HL-60/S4 treated with phorbol 12-myristate 13-acetate at 8.2 ng/mL for 4 days and 3 days (cell line): ENCODE results near the gene EPB41L2.

ENCODE experiments used
- in situ Hi-C: fragments of 300-500 bp; cut with MboI; formaldehyde crosslinking; loops from 2 replicates; pipeline ENCODE4 v1.15.0; 2022; ENCODE audit warnings: low sequenced_read_pairs

Gene EPB41L2

DNA sequence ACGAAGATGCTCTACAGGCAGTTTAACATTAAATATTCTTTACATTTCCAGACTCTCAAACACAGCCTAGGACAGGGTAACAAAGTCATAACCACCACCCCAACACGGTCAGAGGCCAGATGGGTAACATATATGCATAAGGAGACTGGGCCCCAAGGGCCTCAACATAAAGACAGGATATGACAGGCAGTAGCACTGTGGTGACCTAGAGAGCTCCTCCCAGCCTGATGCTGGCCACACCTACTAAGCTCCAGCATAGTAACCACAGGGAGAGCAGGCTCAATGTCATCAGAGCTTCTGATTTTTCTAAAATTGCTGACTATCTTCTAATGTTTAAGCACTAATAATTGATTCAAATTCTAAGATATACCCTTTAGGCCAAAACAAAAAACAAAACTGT, 214.1 kb downstream of the EPB41L2 start:
- in situ Hi-C loops: no loop called here

DNA sequence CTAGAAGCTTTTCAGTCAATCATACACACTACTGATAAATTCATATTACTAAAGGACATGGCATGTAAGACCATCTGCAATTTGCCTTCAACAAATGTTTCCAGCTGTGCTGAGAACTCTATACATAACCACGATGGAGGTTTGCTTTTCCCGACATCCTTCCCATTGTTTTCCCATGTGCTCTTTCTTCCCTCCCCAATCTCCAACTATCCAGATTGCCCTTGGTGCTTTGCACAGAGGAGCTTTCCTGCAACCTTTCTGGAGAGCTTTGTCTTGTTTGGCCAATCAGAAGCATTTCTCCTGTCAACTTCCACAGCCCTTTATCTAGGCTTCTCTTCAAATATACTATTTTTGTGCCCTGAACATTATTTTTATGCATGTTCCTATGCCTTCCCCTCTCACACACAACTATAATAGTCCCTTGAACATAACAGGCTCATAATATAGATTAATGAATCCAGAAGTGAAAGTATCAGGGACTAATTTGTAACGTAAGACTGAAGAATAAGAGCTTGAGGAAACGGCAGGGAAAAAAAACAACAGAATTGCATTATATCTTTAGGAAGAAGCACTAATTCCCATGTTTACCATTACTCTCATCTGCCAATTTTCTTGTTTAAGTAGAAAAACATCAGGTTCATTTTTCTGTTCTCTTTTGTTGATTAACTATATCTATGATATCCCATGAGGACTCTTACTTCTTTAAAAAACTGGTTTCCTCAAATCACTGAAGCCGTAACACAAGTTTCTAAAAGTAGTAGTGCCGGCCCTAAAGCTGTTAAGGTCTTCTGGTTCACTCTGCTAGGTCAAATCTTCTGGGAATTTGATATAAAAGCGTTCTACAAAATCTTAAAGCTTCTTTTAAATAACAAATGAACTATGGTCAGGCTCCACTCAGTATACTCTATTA, 215.8 kb downstream of the EPB41L2 start:
- in situ Hi-C loops: no loop called here

DNA sequence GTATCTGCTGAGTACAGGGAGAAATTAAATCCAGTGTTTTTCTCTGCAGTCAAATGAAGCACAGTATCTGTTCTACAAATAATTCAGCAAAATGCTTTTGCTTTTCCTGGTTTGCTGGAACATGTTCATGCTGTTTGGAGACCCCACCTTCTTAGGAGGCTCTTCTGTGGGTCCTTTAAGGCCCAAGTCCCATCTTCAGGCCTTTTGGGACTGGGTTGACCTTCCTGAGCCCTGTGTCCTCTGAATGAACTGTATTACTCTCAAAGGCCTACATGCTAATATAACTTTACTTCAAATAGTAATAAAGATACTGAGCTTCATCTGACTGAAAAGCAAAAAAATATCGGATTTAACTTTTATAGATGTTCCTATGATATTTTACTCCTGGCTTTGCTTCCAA, 216.5 kb downstream of the EPB41L2 start:
- in situ Hi-C loops: no loop called here

DNA sequence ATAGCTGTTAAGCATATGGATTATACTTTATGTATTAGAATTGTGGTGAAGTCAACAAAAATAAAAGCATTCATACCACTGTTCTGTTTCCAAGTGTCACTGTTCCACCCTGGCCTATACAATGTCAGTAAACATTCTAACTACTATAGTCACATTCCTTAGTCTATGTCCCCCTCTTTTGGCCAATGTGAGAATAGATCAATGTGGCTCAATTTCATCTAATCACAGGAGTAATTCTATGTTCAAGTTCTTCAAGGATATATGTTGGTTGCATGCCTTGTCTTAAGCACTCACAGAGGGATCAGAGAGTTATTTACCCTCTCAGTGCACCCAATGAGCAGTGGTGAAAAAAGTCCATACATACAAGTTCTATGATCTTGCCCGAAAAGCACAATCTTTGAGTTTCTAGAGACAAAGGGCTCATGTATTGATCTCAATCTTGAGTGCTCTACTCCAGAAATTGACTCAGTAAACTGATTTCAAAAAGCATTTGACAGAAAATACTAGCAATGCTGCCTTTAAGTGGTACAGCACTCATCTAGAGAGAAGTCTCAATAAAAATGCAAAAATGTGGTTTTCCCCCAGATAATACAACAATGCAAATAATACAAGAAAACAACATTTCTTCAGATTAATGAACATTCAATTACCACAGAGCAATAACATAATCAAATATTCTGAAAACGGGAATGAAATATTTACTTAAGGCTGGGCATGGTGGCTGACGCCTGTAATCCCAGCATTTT, 219.3 kb downstream of the EPB41L2 start:
- in situ Hi-C loops: no loop called here

DNA sequence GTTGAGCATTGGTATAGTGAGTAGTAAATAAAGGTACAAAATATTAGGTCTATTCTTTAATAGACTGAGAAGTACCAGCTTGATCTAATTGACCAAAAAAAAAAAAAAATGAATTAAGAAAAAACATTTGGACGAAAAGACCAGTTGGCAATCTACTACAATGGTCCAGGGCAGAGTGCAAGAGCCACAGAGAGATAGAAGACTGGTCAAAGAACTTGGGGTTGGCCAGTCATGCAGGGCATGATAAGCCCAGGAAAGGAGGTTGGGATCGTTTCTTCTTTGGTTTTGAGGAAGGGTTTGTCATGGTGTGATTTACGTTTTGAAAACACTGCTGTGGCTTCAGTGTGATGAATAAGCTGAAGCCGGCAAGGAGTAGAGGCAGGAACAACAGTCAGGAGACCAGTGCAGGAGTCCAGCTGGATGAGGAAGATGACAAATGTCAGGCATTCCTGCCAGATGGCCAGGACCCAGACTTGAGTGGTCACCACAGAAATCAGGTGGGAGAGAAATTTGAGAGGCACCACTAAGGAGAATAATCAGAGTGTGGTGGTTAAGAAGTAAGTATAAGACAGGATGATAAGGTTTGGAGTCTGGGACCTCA, 221.8 kb downstream of the EPB41L2 start:
- in situ Hi-C loops: no loop called here

DNA sequence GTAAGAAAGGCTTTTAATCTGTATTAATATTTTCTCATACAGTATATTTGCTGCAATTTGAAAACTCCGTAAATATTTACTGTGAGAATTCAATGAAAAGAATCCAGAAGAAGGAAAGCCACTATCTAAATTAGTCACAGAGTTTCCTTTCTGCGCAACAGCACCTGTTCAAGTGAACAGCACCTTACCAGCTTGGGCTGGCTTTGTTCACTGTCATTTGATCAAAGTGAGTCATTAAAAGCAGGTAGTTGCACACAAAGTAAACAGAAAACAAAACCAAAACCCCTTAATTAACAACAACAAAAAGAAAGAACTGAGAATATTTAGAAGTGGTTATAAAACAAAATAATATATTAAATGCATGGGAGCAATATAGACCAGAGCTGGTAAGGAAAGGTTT, 223.0 kb downstream of the EPB41L2 start:
- in situ Hi-C loops: no loop called here

DNA sequence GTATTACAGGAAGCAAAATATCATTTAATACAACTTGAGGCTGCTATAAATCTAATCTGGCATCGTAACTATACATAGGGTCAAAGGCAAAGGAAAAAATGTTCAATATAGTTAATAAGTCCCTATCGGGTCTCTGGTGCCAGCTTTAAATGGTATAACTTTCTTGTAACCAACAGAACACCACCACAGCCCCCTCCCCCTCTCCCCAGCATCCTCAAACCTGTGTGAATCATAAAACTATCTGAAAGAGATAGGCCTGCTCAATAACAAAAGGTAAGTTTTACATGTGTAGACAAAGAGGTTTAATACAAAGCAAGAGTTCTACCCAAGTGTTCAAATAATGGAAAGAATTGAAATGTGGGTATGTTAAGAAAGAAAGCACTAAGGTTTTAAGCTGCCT, 223.7 kb downstream of the EPB41L2 start:
- in situ Hi-C loops: no loop called here

DNA sequence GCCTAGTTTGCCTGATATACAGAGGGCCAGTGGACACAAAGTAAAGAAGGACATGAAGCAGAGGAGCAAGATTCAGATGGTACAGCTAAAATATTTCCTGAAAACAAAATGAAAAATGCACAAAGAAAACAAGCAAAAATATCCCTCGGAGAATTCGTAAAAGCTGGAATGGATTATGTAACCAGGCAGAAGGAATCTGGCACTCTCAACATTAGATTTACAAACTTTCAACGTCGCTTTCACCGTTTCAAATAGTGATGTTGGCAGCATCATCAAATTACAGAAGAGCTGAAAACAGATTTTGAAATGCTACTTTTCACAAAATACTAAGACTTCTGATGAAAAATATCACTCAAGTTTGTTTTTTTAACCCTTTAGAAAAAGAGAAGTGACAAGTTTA, 224.1 kb downstream of the EPB41L2 start:
- in situ Hi-C loops: no loop called here

DNA sequence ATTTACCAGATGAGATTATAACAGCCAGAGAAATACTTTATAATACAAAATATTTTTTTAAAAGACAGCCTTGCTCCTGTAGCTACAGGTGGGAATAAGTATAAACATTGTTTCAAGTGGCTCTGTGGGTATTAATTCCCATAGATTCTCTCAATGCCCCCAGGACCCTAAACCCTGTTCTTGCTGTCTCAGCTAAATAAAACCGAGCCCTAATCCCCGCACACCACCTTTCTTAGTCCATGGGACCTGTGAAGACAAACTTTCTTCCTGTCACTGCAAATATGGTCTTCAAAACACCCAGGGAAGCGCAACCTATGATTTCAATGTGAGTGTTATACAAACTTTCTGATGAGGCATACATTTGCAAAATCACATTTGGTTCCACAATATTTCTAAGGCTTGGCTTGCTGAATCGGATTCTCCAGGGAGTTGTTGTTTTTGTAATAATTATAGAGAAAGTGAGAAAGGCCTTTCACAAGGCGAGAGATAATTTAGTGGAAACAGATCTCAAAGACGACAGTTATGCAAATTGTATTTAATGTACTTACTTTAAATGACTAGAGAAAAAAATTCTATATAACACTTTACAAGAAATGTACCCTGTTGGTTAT, 224.7 kb downstream of the EPB41L2 start:
- in situ Hi-C loops: no loop called here

DNA sequence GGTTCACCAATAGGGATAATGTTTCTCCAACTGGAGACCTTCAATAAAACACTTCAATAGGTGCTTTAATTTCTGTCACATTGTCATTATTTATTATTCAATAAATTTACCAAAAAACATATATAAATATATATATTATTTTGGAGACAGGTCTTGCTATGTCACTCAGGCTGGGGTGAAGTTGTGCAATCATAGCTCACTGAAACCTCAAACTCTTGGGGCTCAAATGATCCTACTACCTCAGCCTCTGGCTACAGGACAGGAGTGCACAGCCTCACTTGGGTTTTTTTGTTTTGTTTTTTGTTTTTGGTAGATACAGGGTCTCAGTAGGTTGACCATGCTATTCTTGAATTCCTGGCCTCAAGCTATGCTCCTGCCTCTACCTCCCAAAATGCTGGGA, 226.0 kb downstream of the EPB41L2 start:
- in situ Hi-C loops: no loop called here

DNA sequence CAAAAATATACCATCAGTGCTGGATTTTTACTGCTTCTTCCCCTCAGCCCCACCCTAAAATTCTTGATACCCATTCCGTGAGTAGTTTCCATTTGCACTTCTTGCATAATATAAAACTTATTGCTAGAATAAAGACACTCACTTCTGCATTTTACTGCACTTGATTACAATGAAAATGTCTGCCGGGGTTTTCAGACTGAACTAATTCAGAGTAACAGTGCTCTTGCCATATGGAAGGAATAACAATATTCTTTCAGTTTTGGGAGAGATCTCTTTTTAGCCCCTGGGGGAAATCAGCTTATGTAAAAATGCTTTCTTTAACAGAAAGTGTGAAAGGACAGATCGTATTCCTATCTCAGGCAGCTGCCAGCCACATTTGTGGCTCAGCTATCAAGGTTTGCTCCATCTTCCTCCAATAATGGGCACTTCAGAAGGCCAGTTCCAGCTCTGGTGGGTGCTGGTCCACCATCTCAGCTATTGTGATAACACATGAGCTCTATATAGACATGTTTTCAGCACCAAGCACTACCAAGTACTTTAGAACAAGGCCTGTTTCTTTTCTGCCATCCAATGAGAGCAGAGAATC, 226.9 kb downstream of the EPB41L2 start:
- in situ Hi-C loops: no loop called here

DNA sequence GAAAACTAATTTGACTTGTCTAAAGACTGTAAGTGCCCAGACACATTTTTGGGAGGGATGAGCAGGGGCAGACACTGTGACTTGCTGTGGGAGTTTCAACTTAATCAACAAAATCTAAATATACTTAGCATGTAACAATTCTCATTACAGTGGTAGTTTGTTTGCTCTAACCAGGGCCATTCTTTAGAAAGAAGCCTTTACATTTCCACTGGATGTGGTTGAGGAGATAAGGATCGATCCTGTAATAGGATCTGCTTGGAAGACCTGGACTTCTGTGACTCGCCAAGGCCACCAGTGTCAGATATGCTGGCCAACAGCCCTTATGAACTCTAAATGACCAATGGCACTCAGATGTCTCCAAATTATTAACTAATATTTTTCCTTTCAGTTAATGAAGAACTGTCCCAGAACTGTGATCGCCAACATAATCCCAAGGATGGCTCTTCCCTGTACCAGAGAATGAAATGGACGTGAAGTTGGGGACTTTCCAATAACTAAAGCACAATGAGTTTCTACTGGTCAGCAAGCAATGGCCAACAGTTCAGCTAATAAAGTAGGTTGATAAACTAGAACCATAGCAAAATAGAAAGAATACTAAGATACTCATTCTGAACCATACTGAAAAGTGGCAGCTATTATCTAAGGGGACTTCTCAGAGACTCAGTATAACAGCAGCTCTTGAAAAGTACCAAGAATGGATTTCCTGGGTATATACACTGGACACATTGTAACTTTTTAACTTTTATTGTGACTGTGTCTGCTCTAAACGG, 228.4 kb downstream of the EPB41L2 start:
- in situ Hi-C loops: no loop called here

DNA sequence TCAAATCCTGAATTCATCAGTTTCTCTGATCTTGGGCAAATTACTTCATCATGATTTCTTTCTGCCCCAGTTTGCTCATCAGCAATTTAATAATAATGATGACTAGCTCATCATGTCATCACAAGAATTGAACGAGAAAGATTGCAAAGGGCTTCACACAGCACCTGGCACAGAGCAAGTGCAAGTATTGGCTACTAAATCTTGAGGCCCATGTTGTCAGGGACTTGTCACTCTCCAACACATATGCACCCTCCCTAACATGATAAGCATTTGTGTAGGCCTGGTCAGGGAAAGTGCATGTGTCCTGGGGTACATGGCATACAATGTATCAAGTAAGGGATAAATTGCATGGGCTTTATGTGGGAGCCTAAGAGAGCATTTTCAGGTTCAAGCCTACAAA, 229.5 kb downstream of the EPB41L2 start:
- in situ Hi-C loops: no loop called here

DNA sequence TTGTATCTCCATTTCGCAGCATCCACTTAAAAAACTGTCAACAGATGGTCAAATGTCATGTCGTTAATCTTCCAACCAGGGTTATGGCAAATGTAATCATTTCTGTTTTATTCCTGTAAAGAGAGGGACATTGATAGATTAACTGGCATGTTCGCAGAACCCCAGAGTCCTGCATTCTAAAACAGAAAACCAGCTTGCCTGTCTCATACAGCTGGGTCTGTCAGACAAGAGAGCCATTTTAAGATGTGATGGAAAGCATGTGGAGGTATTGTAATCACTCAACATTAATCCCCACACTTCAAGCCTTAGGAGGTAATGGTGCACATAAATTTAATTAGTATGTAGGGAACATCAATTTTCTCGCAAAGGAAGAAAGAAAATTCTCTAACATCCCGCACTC, 231.4 kb downstream of the EPB41L2 start:
- in situ Hi-C loops: no loop called here

DNA sequence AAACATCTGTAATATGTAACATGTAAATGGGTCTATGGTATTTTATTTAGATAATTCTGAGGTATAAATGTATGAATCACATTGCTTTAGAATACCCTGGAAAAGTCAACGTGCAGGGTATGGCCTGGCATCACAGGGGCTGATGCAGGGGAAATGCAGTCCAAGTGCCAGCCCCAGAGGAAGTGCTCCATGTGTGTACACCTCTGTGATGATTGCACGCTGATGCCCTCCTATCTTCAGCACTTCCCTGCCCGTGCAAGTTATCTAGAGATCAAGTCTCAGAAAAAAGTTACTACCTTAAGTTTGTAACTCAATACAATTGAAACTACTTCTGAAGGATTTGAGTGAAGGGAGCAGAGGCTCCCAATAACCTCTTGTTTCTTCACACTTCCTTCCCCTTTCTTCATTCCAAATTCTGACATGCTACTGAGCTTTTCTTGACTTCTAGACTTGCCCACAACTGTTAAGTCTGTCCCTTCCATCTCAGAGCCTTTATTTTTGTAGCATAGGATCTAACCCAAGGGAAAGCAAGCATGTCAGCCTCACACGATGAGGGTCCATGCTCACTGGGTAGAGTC, 233.6 kb downstream of the EPB41L2 start:
- in situ Hi-C loops: no loop called here

DNA sequence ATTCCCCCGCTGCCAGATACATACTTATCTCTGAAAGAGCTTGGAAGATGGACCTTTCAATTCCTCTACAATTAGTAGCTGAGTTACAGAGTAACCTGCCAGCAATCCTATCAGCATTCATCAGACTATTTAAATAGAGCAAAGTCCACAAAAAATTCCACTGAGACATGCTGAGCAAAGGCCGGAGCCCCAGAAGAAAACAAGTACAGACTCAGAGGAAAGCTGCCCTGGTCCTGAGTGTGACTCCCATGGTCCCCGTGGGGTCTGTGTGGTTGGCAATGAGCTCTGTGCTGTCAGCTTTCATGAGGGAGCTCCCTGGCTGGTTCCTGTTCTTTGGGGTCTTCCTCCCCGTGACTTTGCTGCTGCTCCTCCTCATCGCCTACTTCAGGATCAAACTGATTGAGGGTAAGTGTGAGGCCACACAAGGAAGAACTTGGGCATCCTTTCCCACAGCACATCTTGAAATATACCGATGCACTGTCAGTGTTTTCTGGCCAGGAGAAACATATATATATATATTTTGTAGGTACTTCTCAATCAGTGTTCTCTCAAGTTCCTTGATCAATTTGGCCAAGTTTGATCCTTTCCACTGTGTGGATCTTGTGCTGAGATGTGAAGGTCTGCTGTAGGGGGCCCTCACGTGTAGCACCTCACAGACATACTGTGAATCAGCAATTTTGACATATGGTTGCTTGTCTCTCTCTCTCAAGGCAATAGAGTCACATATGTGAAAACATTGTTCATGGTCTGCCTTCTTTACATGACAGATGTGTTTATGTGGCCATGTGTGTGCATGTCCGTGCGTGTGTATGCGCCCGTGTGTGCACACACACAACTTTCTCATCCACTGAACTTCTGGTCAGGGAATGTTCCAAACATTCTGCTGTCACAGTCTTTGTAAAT, 235.5 kb downstream of the EPB41L2 start, which contains the start of gene SMLR1:
Gene SMLR1, plus strand, starts transcription at position 160 of the 903 bp plus-strand sequence. Its CDS starts 8 bp downstream, at position 168.
- in situ Hi-C loops: no loop called here

DNA sequence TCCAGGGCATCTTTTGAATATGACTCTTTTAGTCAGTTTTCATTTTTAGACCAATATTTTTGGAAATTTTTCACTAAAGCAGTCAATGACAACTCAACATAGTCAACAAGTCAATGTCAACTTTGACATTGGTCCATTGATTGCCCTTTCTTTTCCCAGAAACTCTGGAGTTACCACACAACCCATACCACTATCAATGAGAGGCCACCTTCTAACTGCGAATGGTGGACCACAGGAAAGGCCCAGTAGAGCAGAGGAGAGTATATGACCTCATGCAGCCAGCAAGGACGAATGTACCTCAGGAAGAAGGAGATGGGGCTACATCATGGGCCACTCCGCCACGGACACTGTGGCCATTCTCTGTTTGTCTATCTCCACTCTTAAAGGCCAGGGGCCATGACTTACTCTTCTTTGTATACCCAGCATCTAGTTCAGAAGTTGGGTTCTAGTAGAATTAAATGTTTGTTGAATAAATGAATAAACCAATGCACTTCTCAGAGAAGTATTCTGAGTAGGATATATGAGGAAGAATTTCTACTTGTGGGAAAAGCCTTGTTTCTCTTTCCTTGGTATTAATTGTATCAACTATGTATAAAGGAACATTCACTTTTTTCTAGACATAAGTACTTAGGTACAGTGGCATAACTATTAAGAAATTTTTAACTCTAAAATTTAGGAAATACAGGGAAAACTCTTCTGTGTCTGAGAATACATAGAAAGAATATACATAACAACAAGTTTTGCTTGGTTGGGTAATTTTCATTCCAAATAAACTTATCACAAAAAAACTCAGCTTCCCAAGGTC, 236.4 kb downstream of the EPB41L2 start:
- in situ Hi-C loops: no loop called here
